Glomerular visceral epithelial cell (primary cell): ENCODE data around the gene IFNE.

Source experiments
- DNase-seq: peaks from one replicate; pipeline ENCODE4 v3.0.0-alpha.2; 2016; ENCODE audit errors: extremely low spot score

Gene IFNE, protein sequence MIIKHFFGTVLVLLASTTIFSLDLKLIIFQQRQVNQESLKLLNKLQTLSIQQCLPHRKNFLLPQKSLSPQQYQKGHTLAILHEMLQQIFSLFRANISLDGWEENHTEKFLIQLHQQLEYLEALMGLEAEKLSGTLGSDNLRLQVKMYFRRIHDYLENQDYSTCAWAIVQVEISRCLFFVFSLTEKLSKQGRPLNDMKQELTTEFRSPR

GRCh38 chr9:21482213-21482612 lies at the start of gene IFNE:
IFNE (minus strand) TSS chr9:21482313; CDS start chr9:21481694, 619 bp downstream.
- DNase-seq: no peak

- no peak for DNase-seq
These were observed 46.2 kb upstream of the IFNE start for GRCh38 chr9:21528123-21528808.

GRCh38 chr9:21527579-21527978 lies 45.5 kb upstream of the IFNE start:
- DNase-seq: no peak

DNA sequence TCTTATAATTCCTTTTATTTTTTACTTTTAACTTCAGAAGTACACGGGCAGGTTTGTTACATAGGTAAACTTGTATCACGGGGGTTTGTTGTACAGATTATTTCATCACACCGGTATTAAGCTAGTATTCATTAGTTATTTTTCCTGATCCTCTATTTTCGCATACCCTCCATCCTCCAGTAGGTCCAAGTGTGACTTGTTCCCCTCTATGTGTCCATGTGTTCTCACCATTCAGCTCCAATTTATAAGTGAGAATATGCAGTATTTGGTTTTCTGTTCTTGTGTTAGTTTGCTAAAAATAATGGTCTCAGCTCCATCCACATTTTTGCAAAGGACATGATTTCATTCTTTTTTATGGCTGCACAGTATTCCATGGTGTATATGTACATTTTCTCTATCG lies 43.1 kb upstream of the IFNE start:
- DNase-seq: no peak

GRCh38 chr9:21524099-21524830 lies 42.2 kb upstream of the IFNE start:
- no peak for DNase-seq

DNA sequence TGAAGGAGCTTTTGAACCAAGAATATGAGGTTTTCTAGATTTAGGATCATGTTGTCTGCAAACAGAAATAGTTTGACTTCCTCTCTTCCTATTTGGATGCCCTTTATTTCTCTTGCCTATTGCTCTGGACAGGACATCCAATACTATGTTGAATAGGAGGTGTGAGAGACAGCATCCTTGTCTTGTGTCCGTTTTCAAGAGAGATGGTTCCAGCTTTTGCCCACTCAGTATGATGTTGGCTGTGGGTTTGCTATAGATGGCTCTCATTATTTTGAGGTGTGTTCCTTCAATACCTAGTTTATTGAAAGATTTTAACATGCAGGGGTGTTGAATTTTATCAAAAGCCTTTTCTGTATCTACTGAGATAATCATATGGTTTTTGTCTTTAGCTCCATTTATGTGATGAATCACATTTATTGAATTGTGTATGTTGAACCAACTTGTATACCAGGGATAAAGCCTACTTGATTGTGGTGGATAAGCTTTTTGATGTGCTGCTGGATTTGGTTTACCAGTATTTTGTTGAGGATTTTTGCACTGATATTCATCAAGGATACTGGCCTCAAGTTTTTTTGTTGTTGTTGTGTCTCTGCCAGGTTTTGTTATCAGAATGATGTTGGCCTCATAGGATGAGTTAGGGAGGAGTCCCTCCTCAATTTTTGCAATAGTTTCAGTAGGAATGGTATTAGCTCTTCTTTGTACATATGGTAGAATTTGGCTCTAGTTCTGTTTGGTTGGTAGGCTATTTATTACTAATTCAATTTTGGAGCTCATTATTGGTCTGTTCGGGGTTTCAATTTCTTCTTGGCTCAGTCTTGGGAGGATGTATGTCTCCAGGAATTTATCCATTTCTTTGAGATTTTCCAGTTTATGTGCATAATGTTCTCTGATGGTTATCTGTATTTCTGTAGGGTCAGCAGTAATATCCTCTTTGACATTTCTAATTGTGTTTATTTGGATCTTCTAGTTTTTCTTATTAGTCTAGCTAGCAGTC lies 41.2 kb upstream of the IFNE start:
- DNase-seq: no peak

GRCh38 chr9:21522348-21522747 lies 40.2 kb upstream of the IFNE start:
- DNase-seq: no peak

- DNase-seq: no peak
These were observed 39.3 kb upstream of the IFNE start for GRCh38 chr9:21521448-21521847.

DNA sequence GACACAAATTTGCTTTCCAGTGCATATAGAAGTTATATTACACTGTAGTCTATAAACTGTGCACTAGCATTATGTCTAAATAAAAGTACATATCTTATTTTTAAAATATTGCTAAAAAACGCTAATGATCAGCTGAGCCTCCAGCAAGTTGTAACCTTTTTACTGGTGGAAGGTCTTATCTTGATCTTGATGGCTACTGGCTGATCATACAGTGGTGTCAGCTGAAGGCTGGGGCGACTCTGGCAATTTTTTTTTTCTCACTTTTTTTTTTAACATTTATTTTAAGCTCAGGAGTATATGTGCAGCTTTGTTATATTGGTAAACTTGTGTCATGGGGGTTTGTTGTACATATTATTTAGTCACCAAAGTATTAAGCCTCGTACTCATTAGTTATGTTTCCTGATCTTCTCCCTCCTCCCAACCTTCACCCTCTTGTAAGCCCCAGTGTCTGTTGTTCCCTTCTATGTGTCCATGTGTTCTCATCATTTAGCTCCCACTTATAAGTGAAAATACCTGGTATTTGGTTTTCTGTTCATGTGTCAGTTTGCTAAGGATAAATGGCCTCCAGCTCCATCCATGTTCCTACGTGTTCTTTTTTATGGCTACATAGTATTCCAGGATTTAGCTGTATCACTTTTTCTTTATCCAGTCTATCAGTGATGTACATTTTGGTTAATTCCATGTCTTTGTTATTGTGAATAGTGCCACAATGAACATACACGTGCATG lies 38.6 kb upstream of the IFNE start:
- no peak for DNase-seq

GRCh38 chr9:21519855-21520434 lies 37.8 kb upstream of the IFNE start:
- DNase-seq: no peak

GRCh38 chr9:21516796-21517195 lies 34.7 kb upstream of the IFNE start:
- no peak for DNase-seq

DNA sequence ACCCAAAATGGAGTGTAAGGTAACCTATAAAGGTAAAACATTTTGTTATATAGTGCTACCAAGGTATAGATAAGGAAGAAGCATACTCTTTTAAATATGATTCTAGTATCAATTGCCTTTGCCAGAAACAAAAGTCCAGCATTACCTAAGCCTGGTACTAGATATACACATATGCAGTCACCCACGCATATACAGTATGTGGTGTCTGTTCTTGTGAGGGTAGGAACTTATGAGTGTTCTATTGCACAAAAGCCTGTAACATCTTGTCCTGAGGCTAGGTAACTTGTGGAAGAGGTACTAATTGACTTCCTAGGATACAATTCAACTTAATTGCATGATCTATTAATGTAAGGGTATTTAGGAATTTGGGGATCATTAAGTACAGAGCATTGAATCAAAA lies 31.3 kb upstream of the IFNE start:
- DNase-seq: no peak

DNA sequence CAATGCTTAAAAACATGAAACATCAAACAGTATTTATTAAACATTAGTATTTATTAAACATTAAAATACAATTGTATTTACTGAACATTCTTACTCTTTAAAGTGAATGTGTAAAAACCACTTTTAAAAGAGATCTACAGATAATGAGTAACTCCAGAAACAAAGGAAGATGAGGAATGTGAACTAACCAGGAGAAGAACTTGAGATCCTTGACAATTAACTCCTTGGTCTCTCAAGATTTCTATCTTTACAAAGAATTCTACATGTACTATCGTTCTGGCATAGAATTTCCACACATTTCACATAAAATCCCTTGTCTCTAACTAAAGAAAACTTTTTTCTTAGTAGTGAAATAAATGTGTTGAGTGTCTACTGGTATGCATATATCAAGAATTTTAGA lies 28.7 kb upstream of the IFNE start:
- no peak for DNase-seq

DNA sequence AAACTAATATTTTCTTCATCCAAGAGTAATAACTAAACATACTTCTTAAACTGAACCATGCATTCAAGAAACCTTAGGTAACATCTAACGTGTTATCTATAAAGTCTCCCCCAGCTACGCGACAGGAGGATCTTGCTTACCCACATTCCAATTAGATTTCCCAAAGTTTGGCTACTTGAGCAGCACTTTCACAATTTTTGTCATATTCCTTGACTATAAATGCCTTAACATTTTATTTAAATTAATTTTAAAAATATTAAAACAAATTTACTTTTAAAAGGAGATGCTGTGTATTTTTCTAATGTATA lies 25.3 kb upstream of the IFNE start:
- no peak for DNase-seq

DNA sequence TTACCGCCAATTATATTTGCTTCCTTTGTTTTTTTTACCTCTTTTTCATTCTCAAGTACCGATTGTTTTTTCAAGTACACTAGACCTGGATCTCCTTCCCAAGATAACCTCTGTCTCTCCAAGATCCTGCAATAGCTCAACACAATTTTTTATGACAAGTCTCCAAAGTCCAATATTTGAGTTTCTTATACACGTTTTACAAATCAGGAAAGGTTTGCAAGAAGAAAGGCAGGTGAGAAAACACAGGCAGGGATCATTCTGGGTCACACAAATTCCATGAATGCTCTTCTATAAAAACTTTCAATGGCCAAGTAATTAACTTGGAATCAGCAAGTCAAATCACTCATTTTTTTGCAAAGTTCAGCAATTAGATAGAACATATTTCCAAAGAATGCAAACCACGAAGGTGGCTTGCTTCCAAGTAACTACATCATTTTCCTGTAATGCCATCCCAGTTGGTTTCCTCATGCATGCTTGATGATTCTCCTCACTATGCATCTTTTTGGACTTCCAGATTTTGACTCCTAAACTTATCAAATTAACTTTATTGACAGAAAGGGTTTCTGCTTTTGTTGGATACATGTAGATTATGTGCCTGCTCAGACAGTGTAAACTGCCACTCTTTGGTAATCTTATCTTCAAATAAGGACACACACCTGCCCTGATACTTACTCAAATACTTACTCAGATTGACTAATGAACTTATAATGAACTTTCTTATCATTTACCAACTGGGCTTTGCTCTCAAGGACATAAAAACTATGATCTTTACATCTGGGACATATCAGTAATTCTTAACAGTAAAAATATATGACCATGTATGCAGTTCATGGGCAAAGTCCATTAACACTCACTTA lies 24.7 kb upstream of the IFNE start:
- peak; percentile 86 for DNase-seq

GRCh38 chr9:21505425-21506179 lies 23.5 kb upstream of the IFNE start:
- DNase-seq: no peak

DNA sequence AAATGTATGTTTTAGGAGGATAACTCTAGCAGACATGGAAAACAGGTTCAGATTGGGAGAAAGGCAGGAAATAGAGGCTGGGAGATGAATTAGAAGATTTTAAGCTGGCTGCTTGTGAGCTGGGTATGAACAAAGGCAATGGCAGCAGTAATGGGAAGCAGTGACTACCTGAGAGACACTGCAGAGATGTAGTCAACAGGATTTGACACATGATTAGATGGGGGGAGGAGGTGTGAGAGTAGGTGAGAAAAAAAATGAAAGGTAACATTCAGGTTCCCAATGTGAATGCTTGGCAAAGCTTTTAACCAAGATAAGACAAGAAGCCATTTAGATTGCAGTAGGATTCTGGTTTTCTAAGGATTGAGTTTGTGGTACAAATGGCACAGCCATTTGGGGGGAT lies 22.8 kb upstream of the IFNE start:
- DNase-seq: no peak

DNA sequence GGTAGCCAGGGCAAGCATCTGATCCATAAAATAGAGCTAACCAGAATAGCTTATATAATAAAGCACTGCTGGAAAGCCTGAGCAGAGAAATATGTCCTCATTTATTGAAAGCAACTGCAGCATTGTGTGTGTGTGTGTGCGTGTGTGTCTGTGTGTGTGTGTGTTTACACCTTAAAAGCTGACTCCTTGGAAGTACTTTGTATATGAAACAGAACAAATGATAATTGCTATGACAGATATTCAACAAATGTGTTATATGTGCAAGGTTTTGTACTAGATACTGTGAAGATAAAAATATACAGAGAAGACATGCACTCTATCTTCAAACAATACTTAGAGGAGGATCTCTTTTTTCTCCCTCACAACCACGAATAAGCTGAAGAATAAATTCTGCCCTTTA lies 22.0 kb upstream of the IFNE start:
- no peak for DNase-seq

DNA sequence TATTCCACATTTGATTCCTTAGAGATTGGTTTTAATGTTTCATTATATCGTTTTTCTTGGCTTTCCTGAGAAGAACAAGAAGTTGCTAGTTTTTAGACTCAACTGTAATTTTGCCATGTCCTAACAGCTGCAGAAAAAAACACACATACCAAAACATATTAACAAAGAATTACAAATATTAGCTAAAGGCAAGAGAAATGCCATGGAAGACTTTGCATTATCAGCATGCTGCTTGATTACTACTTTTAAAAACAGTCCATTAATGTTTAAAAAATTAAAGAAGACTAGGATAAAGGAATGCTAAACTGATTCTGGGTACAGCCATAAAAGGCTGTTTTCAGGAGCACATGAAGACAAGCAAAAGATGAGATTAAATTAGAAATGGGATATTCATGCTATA lies 20.5 kb upstream of the IFNE start:
- no peak for DNase-seq
